ENCODE data around the gene FAIM2.

Gene FAIM2

DNA sequence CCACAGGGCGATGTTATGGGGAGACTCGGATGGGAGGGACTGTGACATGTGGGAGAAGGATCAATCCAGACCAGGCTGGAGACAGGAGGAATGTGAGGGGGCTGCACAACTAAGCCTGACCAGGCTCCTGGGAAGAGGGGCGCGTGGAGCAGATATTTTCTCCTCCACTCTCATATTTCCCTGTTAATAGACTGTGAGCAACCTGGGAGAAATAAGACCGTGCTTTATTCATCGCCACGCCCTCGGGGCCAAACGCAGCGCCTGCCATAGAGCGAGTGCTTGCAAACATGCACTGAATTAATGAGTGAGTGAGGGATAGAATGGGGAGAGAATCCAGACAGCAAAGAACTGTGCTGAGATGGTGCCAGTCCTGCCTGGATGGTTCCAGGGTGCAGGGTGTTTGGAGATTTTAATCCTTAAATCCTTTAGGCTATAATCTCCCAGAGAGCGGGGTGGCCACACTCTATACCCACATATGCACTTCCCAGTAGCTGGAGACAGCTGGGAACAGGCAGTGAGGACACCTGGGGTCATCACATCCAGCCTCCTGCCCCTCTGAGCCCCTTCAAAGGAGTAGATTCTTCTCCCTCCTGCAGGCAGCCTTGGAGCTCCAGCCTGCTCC lies 13.6 kb upstream of the FAIM2 start:
- Histone ChIP-seq H3K36me3 (no peaks in the 10 kb centered on the region), H3K9me3 (no peaks in the 10 kb centered on the region), H3K4me3 (ENCODE audit: low read depth, low read length) (no peak overlapping the region), H3K27me3 (no peaks in the 10 kb centered on the region), H3K4me1 (peaks cover 13% of the 10 kb centered on the region)
- TF ChIP-seq, protein P1, sequence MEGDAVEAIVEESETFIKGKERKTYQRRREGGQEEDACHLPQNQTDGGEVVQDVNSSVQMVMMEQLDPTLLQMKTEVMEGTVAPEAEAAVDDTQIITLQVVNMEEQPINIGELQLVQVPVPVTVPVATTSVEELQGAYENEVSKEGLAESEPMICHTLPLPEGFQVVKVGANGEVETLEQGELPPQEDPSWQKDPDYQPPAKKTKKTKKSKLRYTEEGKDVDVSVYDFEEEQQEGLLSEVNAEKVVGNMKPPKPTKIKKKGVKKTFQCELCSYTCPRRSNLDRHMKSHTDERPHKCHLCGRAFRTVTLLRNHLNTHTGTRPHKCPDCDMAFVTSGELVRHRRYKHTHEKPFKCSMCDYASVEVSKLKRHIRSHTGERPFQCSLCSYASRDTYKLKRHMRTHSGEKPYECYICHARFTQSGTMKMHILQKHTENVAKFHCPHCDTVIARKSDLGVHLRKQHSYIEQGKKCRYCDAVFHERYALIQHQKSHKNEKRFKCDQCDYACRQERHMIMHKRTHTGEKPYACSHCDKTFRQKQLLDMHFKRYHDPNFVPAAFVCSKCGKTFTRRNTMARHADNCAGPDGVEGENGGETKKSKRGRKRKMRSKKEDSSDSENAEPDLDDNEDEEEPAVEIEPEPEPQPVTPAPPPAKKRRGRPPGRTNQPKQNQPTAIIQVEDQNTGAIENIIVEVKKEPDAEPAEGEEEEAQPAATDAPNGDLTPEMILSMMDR (IDR thresholded peaks at IDR 0.05; ENCODE audit: low read depth, low read length) = no peak
- no peak for DNase-seq

DNA sequence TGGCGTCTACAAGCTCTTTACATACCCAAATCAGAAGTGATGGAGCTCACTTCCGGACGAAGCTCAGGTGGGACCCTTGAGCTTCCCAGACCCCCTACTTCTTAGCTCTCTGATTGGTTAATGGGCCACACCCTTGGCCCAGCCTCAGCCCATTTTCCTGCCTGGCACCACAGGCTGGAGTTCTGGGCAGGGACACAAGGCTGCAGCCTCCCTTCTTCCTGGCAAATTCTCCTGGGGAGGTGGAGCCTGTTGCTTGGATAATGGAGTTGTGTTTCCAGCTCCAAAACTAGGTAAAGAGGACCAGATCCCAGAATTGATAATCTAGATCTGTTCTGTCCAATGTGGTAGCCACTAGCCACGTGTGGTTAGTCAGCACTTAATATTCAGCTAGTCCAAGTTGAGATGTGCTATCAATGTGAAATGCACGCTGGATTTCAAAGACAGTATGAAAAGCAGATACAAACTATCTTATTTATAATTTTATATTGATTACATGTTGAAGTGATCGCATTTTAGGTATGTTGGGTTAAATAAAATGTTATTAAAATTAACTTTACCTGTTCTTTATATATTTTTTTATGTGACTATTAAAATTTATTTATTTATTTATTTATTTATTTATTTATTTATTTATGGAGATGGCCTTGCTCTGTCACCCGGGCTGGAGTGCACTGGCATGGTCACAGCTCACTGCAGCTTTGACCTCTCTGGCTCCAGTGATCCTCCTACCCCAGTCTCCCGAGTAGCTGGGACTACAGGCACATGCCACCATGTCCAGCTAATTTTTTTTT lies 12.6 kb upstream of the FAIM2 start:
- DNase-seq = no peak
- H3K4me3 ChIP-seq (ENCODE audit: low read depth, low read length) = no peak overlapping the region
- TF ChIP-seq, protein P1 (IDR thresholded peaks at IDR 0.05; ENCODE audit: low read depth, low read length) = no peak
- peaks cover 13% of the 10 kb centered on the region for H3K4me1 ChIP-seq
- no peaks in the 10 kb centered on the region for H3K9me3 ChIP-seq
- no peaks in the 10 kb centered on the region for H3K36me3 ChIP-seq
- no peaks in the 10 kb centered on the region for H3K27me3 ChIP-seq

DNA sequence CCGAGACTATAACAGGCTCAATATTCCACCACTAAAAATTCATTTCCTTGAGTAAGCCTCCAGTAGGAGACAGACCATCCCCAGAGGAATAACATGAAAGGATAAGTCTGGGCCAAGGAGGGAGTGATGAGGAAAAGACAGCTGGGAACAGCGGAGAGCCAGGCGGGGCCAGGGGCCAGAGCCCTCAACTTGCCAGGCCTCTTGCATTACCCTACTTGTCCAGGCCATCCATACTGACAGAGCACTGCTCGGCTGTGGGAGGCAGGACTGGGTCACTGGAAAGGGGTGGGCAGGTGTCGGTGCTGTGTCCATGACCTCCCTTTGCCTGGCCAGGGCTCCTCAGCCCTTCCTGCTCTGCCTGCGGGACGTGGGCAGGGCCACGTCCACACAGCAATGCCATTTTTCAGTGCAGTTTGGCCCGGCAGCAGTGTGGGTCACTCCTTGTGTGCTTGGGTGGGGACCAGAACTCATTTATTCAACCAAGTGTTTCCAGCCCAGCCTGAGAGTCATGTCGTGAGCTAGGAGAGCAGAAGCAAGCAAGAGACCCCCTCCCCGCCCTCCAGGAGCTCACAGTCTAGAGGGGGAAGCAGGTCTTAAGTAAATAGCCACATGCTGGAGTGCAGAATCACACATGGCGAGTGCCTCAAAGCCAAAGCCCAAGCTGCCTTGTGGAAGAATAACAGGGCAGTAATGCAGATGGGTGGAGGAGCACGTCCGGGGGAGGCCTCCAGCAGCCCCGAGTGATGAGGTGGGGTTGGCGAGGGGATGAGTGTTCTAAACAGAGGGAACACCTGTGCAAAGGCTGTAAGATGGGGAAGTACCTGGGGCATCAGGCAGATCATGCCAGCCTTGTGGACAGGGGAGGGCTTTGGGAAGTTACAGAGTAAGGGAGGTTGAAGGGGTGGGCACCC lies 8.9 kb upstream of the FAIM2 start:
- no peaks in the 10 kb centered on the region for H3K36me3 ChIP-seq
- no peaks in the 10 kb centered on the region for H3K27me3 ChIP-seq
- no peaks in the 10 kb centered on the region for H3K9me3 ChIP-seq
- peaks cover 18% of the 10 kb centered on the region for H3K4me1 ChIP-seq
- TF ChIP-seq, protein P1 (IDR thresholded peaks at IDR 0.05; ENCODE audit: low read depth, low read length) = no peak
- H3K4me3 ChIP-seq (ENCODE audit: low read depth, low read length) = no peak overlapping the region
- no peak for DNase-seq

DNA sequence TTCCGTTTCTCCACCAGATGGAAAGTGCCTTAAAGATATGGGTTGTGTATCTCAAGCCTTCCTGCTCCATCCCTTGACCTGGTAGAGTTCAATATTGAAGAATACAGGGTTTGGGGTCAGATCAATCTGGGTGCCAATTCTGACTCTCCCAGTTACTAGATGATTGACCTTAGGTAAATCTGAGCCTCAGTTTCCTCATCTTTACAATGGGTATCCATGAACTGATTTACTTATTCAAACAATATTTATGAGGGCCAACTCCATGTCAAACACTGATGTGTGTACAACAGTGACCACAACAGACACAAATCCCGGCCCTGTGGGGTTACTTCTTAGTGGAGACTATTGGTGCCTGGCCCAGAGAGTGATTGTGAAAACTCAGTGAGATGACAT lies 7.5 kb upstream of the FAIM2 start:
- TF ChIP-seq, protein P1 (IDR thresholded peaks at IDR 0.05; ENCODE audit: low read depth, low read length) = no peak

DNA sequence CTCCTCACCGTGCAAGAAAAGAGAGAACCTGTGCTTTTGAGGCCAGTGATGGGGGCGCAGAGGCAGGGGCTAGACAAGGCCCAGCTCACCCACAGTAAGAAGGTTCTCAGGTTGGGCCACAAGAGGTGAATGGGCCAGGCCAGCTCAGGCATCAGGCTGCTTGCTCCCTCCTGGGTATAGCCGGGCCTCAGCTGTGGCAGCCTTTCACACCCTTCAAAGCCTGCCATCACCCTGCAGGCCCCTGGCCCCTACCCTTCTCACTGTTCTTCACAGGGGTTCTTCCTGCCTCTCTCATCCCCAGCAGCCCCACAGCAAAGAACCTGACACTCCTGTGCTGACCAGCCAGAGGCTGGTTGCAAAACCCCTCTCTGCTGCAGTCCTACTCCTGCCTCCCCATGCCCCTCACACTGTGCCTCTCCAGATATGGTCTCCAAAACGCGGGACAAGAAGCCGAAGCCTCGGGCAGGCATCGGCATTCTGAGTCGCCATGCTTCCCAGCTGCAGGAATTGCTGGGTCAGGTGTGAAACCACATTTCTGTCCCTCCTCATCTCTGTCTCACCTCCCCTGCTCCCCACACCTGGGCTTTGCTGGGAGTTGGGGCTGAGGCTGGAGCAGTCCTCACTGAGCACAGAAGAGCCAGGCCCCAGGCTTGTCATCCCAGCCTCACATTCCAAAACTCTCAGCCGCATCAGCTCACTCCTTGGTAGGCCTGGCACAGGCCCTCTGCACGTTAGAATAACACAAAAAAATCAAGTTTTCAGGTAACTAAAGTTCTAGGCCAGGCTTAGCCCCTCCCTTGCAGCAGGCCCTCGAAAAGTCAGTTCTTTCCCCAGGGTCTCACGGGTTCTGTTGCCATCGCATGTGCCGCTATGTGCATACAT lies 6.9 kb upstream of the FAIM2 start:
- Histone ChIP-seq H3K4me3 (ENCODE audit: low read depth, low read length) (no peak overlapping the region), H3K36me3 (no peaks in the 10 kb centered on the region), H3K4me1 (peaks cover 16% of the 10 kb centered on the region), H3K27me3 (no peaks in the 10 kb centered on the region), H3K9me3 (no peaks in the 10 kb centered on the region)
- no peak for DNase-seq
- TF ChIP-seq, protein P1 (IDR thresholded peaks at IDR 0.05; ENCODE audit: low read depth, low read length) = no peak

More for the DNA sequence above, 7.5 kb upstream of the FAIM2 start:
- Histone ChIP-seq H3K27me3 (no peaks in the 10 kb centered on the region), H3K4me3 (ENCODE audit: low read depth, low read length) (no peak overlapping the region), H3K9me3 (no peaks in the 10 kb centered on the region), H3K4me1 (peaks cover 17% of the 10 kb centered on the region), H3K36me3 (no peaks in the 10 kb centered on the region)
- no peak for DNase-seq
